HG02885 (cell line): ENCODE results near the gene VTN.

ENCODE experiments used
- ATAC-seq: cut with Tn5 transposase; IDR thresholded peaks from one replicate; pipeline ENCODE4 v1.9.1; 2021; ENCODE audit warnings: mild to moderate bottlenecking; ENCODE audit not compliant: unreplicated experiment, poor library complexity

VTN gene

GRCh38 chr17:28327031-28327607 lies 43.0 kb downstream of the VTN start:
- peak; percentile 69 for ATAC-seq

DNA sequence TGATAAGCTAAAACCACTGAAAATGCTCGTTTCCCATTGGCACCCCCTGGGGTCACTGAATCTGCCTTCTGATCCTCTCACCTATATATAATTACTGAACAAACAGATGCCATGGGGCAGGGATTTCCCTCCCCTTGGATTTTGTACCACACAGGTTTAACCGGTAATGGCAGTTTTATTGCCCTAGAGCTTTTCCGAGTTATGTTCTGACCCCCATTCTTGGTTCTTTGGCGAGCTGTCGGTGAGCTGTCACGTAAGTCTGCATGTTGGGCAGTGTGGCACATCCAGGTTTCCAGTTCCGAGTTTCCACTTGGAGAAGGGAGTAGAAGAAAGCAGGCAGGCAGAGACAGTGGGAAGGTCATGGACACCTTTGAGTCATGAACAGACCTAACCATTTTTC lies 44.0 kb downstream of the VTN start:
- ATAC-seq = no peak

DNA sequence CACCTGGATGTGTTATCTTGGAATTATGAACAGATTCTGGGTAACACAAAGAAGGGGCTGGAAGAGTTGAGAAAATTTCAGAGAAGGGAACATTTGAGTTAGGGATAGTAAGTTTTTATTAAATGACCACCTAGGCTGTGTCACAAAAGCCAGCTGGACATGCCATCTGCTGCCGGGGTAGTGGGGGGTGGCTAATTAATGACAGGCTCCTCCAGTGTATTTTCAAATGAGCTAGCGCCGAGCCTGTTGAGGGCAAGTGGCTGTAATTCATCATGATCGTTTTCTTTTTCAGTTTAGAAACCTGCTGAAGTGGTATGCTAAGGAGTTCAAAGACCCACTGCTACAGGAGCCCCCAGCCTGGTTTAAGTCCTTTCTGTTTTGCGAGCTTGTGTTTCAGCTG lies 44.9 kb downstream of the VTN start:
- ATAC-seq = no peak

- ATAC-seq = no peak
Measured at GRCh38 chr17:28324781-28325180, 45.3 kb downstream of the VTN start.

- no peak for ATAC-seq
Measured at GRCh38 chr17:28324267-28324745, 45.8 kb downstream of the VTN start.

DNA sequence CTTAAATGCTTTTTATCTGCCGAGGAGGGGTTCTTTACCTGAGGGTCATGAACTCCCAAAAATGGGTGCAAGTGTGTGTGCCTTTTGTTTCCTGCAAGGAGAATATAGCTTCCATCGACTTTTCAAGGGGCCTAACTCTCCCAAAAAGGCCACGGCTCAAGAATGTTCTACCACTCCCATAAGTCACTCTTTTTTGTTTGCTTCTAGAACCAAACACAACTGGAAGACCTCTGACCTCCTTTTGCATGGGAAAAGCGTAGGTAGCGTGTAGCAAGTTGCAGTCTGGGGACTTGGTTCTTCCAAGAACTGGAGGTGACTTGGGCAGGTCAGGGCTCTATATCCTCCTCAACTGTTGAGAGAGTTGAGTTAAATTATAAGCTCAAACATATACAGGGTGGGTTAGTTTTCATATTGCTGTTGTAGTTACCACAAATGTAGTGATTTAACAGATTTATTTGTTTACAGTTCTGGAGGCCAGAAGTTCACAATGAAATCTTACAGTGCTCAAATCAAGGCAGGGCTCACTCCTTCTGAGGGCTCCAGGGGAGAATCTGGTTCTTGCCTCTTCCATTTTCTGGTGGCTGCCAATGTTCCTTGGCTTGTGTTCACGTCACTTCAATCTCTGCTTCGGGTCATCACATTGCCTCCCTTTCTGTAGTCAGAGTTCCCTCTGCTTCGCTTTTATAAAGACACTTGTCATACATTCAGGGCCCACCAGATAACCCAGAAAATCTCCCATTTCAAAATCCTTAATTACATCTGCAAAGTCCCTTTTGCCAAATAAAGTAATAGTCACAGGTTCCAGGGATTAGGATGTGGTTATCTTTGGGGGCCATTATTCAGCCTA lies 49.7 kb downstream of the VTN start:
- ATAC-seq = no peak

DNA sequence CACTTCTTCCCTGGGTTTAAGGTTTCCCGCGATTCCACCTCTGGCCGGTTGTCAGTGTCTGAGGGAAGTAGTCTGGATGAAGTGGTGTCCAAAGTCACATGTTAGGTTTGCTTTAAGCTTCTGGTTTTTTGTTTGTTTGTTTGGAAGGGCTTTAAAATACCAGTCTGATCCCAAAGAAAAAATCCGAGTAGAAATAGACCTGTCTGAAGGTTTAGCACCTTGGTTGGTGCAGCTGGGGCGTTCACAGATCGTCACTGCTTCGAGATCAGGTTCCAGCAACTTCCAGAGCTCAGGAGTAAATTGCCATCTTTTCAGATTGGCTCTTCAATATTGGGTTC lies 50.5 kb downstream of the VTN start:
- no peak for ATAC-seq

GRCh38 chr17:28318759-28319597 lies 51.1 kb downstream of the VTN start, which contains the start of gene TMEM97:
Gene TMEM97 (plus strand): TSS chr17:28319200. CDS start chr17:28319240, 40 bp downstream.
- peak; percentile 94 for ATAC-seq

GRCh38 chr17:28317966-28318758 lies 51.9 kb downstream of the VTN start:
- peak; percentile 15 for ATAC-seq
